ENCODE data around the gene CROCC2. TPM values are rescaled to one million over a fixed set of nuclear protein-coding genes. Genes with fewer than 3 reads are reported as not detected.

CROCC2 gene
- total RNA-seq, 1 donor from 2014 or later: not detected

DNA sequence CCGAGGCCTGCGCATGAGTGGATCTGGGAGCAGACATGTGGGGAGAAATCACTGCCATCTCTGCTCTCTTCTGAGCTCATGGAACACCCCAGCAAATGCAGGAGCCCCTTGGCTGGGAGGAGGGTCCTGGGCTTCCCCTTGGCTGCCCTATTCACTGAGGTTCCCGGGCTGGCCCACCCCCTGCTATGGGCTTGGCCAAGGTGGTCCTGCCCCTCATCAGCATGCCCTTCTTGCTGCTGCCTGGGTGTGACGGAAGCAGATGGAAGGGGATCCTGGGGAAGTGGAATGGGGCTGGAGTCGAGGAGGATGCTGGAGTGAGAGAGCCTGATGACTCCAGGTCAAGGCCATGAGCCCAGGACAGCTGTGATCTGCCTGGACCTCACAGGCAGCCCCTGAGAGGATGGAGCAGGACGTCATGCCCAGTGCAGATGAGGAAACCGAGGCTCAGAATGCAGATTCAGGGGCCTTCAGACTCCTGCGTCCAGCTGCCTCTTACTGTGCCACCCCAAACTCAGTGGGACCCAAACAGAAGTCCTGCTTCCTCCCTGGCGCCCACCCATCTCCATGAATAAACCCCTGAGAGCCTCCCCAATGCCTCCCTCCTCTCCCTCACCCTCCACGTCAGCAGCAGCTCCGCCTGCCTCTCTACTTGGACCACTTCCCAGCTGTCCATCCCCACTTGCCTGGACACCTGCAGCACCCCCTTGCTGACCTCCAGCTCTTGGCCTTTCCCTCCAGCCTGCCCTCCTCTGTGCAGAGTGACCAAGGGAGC, 96.3 kb downstream of the CROCC2 start:
- H3K4me1 Mint-ChIP-seq: peaks cover 2% of the 10 kb centered on the region
- peaks cover 37% of the 10 kb centered on the region for H3K27me3 Mint-ChIP-seq (ENCODE audit: low read depth)
- peaks cover 12% of the 10 kb centered on the region for H3K9me3 Mint-ChIP-seq
- TF ChIP-seq, protein P1, sequence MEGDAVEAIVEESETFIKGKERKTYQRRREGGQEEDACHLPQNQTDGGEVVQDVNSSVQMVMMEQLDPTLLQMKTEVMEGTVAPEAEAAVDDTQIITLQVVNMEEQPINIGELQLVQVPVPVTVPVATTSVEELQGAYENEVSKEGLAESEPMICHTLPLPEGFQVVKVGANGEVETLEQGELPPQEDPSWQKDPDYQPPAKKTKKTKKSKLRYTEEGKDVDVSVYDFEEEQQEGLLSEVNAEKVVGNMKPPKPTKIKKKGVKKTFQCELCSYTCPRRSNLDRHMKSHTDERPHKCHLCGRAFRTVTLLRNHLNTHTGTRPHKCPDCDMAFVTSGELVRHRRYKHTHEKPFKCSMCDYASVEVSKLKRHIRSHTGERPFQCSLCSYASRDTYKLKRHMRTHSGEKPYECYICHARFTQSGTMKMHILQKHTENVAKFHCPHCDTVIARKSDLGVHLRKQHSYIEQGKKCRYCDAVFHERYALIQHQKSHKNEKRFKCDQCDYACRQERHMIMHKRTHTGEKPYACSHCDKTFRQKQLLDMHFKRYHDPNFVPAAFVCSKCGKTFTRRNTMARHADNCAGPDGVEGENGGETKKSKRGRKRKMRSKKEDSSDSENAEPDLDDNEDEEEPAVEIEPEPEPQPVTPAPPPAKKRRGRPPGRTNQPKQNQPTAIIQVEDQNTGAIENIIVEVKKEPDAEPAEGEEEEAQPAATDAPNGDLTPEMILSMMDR (conservative IDR thresholded peaks at IDR 0.05): no peak
- H3K4me3 Mint-ChIP-seq: no peak overlapping the region
- no peak for DNase-seq (ENCODE audit: low read depth, low spot score)
- peaks cover 6% of the 10 kb centered on the region for H3K36me3 Mint-ChIP-seq (ENCODE audit: low read depth)
- no peak overlapping the region for H3K27ac Mint-ChIP-seq (ENCODE audit: unreplicated experiment)

DNA sequence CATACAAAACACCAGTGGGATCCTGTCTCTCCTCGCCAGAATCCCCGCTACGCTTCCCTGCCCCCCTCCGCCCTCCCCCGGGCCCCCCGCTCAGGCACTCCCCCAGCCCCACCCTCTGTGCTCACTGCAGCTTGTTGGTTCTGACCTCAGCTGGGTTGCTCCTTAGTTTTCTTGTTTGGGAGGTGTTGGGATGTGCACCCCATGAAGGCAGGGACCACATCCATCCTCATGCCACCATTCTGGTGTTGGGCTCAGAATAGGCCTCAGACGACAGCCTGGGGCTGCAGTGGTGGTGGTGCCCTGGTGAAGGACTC, 96.9 kb downstream of the CROCC2 start:
- H3K4me3 Mint-ChIP-seq: no peak overlapping the region
- H3K9me3 Mint-ChIP-seq: peaks cover 12% of the 10 kb centered on the region
- TF ChIP-seq, protein P1 (conservative IDR thresholded peaks at IDR 0.05): no peak
- H3K27ac Mint-ChIP-seq (ENCODE audit: unreplicated experiment): no peak overlapping the region
- H3K36me3 Mint-ChIP-seq (ENCODE audit: low read depth): peaks cover 6% of the 10 kb centered on the region
- peaks cover 35% of the 10 kb centered on the region for H3K27me3 Mint-ChIP-seq (ENCODE audit: low read depth)
- no peak for DNase-seq (ENCODE audit: low read depth, low spot score)
- no peaks in the 10 kb centered on the region for H3K4me1 Mint-ChIP-seq

DNA sequence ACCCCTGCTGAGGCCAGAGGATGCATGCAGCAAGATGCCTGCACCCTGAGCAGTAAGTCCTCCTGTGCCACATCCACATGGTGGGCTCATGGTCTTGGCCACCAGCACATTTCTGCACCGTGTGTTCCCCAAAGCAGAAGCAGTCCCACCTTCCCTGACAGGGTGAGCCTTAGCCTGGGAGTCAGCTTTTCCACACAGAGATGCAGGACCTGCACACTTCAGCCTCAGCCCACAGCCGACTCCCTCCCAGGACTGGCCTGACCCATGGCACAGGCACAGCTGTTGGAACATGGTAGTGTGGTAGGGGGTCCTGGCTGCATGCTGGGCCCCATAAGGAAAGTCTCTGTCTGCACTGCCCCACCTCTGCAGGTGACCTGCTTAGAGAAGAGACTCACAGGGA, 97.2 kb downstream of the CROCC2 start:
- TF ChIP-seq, protein P1 (conservative IDR thresholded peaks at IDR 0.05): no peak
- peaks cover 12% of the 10 kb centered on the region for H3K9me3 Mint-ChIP-seq
- no peak overlapping the region for H3K4me3 Mint-ChIP-seq
- no peaks in the 10 kb centered on the region for H3K4me1 Mint-ChIP-seq
- no peak for DNase-seq (ENCODE audit: low read depth, low spot score)
- peaks cover 6% of the 10 kb centered on the region for H3K36me3 Mint-ChIP-seq (ENCODE audit: low read depth)
- H3K27ac Mint-ChIP-seq (ENCODE audit: unreplicated experiment): no peak overlapping the region
- H3K27me3 Mint-ChIP-seq (ENCODE audit: low read depth): peaks cover 35% of the 10 kb centered on the region

DNA sequence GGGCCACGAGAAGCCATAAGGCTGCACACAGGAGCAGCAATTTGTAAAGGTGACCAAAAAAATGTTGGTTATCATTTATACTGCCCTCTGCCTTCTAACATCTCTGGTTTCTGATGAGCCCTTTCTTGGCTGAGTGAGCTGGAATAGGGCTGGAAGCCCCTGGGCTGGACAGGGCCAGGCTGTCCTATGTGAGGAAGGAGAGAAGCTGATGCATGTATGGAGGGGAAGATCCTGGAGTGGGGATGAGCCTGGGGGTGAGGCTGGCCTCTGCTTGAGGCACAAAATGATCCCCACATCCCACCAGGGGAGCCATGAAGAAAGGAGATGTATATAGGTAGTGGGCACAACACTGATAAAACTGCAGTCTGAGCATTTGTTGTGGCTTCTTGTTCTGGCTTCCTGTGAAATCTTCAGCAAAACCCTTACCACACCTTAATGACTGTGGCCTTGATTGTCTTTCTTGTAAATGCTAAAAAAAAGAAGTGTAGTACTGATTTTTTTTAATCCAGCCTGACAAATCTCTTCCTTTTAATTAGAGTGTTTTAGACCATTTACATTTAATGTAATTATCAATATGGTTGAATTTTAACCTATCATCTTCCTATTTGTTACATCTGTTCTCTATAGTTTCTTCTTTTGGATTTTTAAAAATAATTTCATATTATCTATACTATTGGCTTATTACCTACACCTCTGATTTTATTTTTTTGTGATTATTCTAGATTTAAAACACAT, 97.9 kb downstream of the CROCC2 start:
- peaks cover 35% of the 10 kb centered on the region for H3K27me3 Mint-ChIP-seq (ENCODE audit: low read depth)
- H3K4me1 Mint-ChIP-seq: no peaks in the 10 kb centered on the region
- H3K36me3 Mint-ChIP-seq (ENCODE audit: low read depth): peaks cover 6% of the 10 kb centered on the region
- DNase-seq (ENCODE audit: low read depth, low spot score): no peak
- no peak overlapping the region for H3K4me3 Mint-ChIP-seq
- TF ChIP-seq, protein P1 (conservative IDR thresholded peaks at IDR 0.05): no peak
- H3K9me3 Mint-ChIP-seq: peaks cover 12% of the 10 kb centered on the region
- no peak overlapping the region for H3K27ac Mint-ChIP-seq (ENCODE audit: unreplicated experiment)

DNA sequence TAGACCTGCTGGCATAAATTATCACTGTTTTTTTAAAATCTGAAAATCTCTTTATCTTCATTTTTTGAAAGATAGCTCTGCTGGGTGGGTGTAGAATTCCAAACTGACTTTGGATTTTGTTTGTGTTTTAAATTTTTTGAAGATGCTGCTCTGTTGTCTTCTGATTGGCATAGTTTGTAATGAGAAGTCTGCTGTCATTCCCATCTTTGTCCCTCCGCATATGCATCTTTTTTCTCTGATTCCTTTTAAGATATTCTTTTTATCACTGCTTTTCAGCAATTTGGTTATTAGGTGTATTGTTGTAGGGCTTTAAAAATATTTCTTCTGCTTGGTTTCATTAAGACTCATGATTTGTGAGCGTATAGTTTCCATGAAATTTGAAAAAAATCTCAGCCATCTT, 99.4 kb downstream of the CROCC2 start:
- Mint-ChIP-seq H3K4me3 (no peak overlapping the region), H3K4me1 (peaks cover 7% of the 10 kb centered on the region), H3K9me3 (peaks cover 12% of the 10 kb centered on the region), H3K27me3 (ENCODE audit: low read depth) (peaks cover 23% of the 10 kb centered on the region), H3K36me3 (ENCODE audit: low read depth) (peaks cover 6% of the 10 kb centered on the region), H3K27ac (ENCODE audit: unreplicated experiment) (no peak overlapping the region)
- no peak for DNase-seq (ENCODE audit: low read depth, low spot score)
- TF ChIP-seq, protein P1 (conservative IDR thresholded peaks at IDR 0.05): no peak

All from neural crest cell (in vitro differentiated cells).